Neural progenitor cell (in vitro differentiated cells): ENCODE measurements around the gene MKNK1. TPM values are rescaled to one million over a fixed set of nuclear protein-coding genes. Genes with fewer than 3 reads are reported as not detected.

Source experiments
- DNase-seq: peaks from one replicate; pipeline ENCODE4 v3.0.0-alpha.2; 2016; ENCODE audit warnings: low spot score
- H2AFZ ChIP-seq: fragments of 200-600 bp; sonication (generic); replicated peaks from 2 replicates; pipeline ENCODE4 v1.6.1; 2016; ENCODE audit warnings: antibody characterized with exemption
- H3F3A ChIP-seq: fragments of 200-600 bp; sonication (generic); 2 replicates; pipeline ENCODE4 v1.6.1; 2016; ENCODE audit warnings: antibody characterized with exemption, low read depth
- H3K27ac ChIP-seq: fragments of 200-600 bp; sonication (generic); 2 replicates; pipeline ENCODE4 v1.5.1; 2016; ENCODE audit warnings: mild to moderate bottlenecking
- H3K27me3 ChIP-seq: fragments of 200-600 bp; sonication (generic); 2 replicates; pipeline ENCODE4 v1.6.1; 2016; ENCODE audit warnings: mild to moderate bottlenecking, moderate library complexity
- H3K36me3 ChIP-seq: fragments of 200-600 bp; sonication (generic); 2 replicates; pipeline ENCODE4 v1.5.1; 2016
- H3K4me1 ChIP-seq: fragments of 200-600 bp; sonication (generic); 2 replicates; pipeline ENCODE4 v1.6.1; 2016; ENCODE audit warnings: mixed run types
- H3K4me2 ChIP-seq: fragments of 200-600 bp; sonication (generic); 2 replicates; pipeline ENCODE4 v1.6.1; 2016
- H3K4me3 ChIP-seq: fragments of 200-600 bp; sonication (generic); 2 replicates; pipeline ENCODE4 v1.5.1; 2016
- H3K79me2 ChIP-seq: fragments of 200-600 bp; sonication (generic); 2 replicates; pipeline ENCODE4 v1.6.1; 2016; ENCODE audit warnings: low read depth
- H3K9ac ChIP-seq: fragments of 200-600 bp; sonication (generic); 2 replicates; pipeline ENCODE4 v1.6.1; 2016
- H3K9me3 ChIP-seq: fragments of 200-600 bp; sonication (generic); 2 replicates; pipeline ENCODE4 v1.5.1; 2016; ENCODE audit warnings: low read depth
- H4K20me1 ChIP-seq: fragments of 200-600 bp; sonication (generic); 2 replicates; pipeline ENCODE4 v1.6.1; 2016; ENCODE audit warnings: low read depth
- H3K27ac Mint-ChIP-seq: 3 replicates; pipeline ENCODE4 v1.8.0; 2021; ENCODE audit warnings: mixed read lengths
- H3K27me3 Mint-ChIP-seq: 2 replicates; pipeline ENCODE4 v1.8.0; 2022; ENCODE audit warnings: low read depth, mild to moderate bottlenecking, inconsistent platforms, moderate library complexity, mixed read lengths; ENCODE audit not compliant: insufficient read depth
- H3K36me3 Mint-ChIP-seq: 3 replicates; pipeline ENCODE4 v1.8.0; 2021; ENCODE audit warnings: mixed read lengths
- H3K4me1 Mint-ChIP-seq: 3 replicates; pipeline ENCODE4 v1.8.0; 2021; ENCODE audit warnings: mixed read lengths
- H3K4me3 Mint-ChIP-seq: 3 replicates; pipeline ENCODE4 v1.8.0; 2021; ENCODE audit warnings: mild to moderate bottlenecking, moderate library complexity, mixed read lengths
- H3K9me3 Mint-ChIP-seq: 3 replicates; pipeline ENCODE4 v1.8.0; 2020; ENCODE audit warnings: mixed read lengths
- CTCF ChIP-seq: fragments of 200-600 bp; sonication (generic); IDR thresholded peaks from 2 replicates; pipeline ENCODE4 v1.5.1; 2017; ENCODE audit warnings: antibody characterized with exemption, mild to moderate bottlenecking
- EZH2 ChIP-seq: fragments of 200-600 bp; sonication (generic); IDR thresholded peaks from 2 replicates; pipeline ENCODE4 v1.6.1; 2017; ENCODE audit warnings: antibody characterized with exemption, mild to moderate bottlenecking, moderate library complexity
- EZH2phosphoT487 ChIP-seq: fragments of 200-600 bp; sonication (generic); IDR thresholded peaks from 2 replicates; pipeline ENCODE4 v1.6.1; 2017; ENCODE audit warnings: antibody characterized with exemption
- total RNA-seq: library from RNA; depleted of rRNA; stranded (reverse); fragments of >200 nt; gene quantifications from 2 replicates; pipeline ENCODE4 v1.2.3, GENCODE V29; 2015; ENCODE audit warnings: low replicate concordance

Gene MKNK1
- total RNA-seq, 1 donor from 2014 or later = 10.5 TPM

- Histone ChIP-seq H3K9ac (no peak overlapping the region), H3K79me2 (no peaks in the 10 kb centered on the region), H3K4me2 (no peak overlapping the region), H3F3A (no peaks in the 10 kb centered on the region), H3K4me1 (no peaks in the 10 kb centered on the region), H3K27ac (no peak overlapping the region), H2AFZ (no peak overlapping the region), H3K4me3 (no peak overlapping the region), H4K20me1 (no peaks in the 10 kb centered on the region), H3K27me3 (no peaks in the 10 kb centered on the region), H3K36me3 (no peaks in the 10 kb centered on the region), H3K9me3 (no peaks in the 10 kb centered on the region)
- H3K4me3 Mint-ChIP-seq = no peak overlapping the region
- H3K36me3 Mint-ChIP-seq = peaks cover 27% of the 10 kb centered on the region
- peaks cover under 1% of the 10 kb centered on the region for H3K9me3 Mint-ChIP-seq
- H3K27me3 Mint-ChIP-seq = peaks cover 2% of the 10 kb centered on the region
- H3K27ac Mint-ChIP-seq = no peak overlapping the region
- no peak for TF ChIP-seq EZH2phosphoT487
- no peak for TF ChIP-seq CTCF
- no peak for TF ChIP-seq EZH2
- DNase-seq = no peak
- H3K4me1 Mint-ChIP-seq = no peaks in the 10 kb centered on the region
Measured at GRCh38 chr1:46643368-46643775, 39.3 kb upstream of the MKNK1 start.

- Histone ChIP-seq H3F3A (no peaks in the 10 kb centered on the region), H3K79me2 (no peaks in the 10 kb centered on the region), H3K4me1 (no peaks in the 10 kb centered on the region), H2AFZ (no peak overlapping the region), H4K20me1 (no peaks in the 10 kb centered on the region), H3K9ac (no peak overlapping the region), H3K36me3 (no peaks in the 10 kb centered on the region), H3K9me3 (no peaks in the 10 kb centered on the region), H3K4me2 (no peak overlapping the region), H3K27me3 (no peaks in the 10 kb centered on the region), H3K4me3 (no peak overlapping the region), H3K27ac (no peak overlapping the region)
- Mint-ChIP-seq H3K27ac (no peak overlapping the region), H3K4me1 (no peaks in the 10 kb centered on the region), H3K9me3 (no peaks in the 10 kb centered on the region), H3K27me3 (peaks cover 2% of the 10 kb centered on the region), H3K36me3 (peaks cover 21% of the 10 kb centered on the region), H3K4me3 (no peak overlapping the region)
- TF ChIP-seq CTCF = no peak
- no peak for DNase-seq
Measured at GRCh38 chr1:46642115-46642680, 38.1 kb upstream of the MKNK1 start.

GRCh38 chr1:46639547-46639946, 35.5 kb upstream of the MKNK1 start:
- Mint-ChIP-seq H3K27me3 (no peaks in the 10 kb centered on the region), H3K4me3 (no peak overlapping the region), H3K27ac (no peak overlapping the region), H3K9me3 (no peaks in the 10 kb centered on the region), H3K36me3 (peaks cover 20% of the 10 kb centered on the region), H3K4me1 (no peaks in the 10 kb centered on the region)
- Histone ChIP-seq H3K4me1 (no peaks in the 10 kb centered on the region), H3F3A (no peaks in the 10 kb centered on the region), H3K9me3 (no peaks in the 10 kb centered on the region), H3K4me3 (no peak overlapping the region), H3K4me2 (no peak overlapping the region), H3K27me3 (no peaks in the 10 kb centered on the region), H2AFZ (no peak overlapping the region), H4K20me1 (no peaks in the 10 kb centered on the region), H3K79me2 (no peaks in the 10 kb centered on the region), H3K36me3 (no peaks in the 10 kb centered on the region), H3K9ac (no peak overlapping the region), H3K27ac (no peak overlapping the region)
- no peak for DNase-seq
- TF ChIP-seq EZH2phosphoT487 = no peak
- TF ChIP-seq CTCF = no peak
- TF ChIP-seq EZH2 = no peak
